ENCODE measurements around the gene BPIFB2.

Gene BPIFB2

GRCh38 chr20:33008336-33009213 lies 1.1 kb downstream of the BPIFB2 start:
- DNase-seq = no peak

- DNase-seq = no peak
These were observed 2.0 kb downstream of the BPIFB2 start for GRCh38 chr20:33009214-33010132.

GRCh38 chr20:33010133-33010504 lies 2.6 kb downstream of the BPIFB2 start:
- DNase-seq = no peak

- no peak for DNase-seq
These were observed 3.4 kb downstream of the BPIFB2 start for GRCh38 chr20:33010674-33011449.

- DNase-seq = no peak
These were observed 5.1 kb downstream of the BPIFB2 start for GRCh38 chr20:33012327-33013189.

GRCh38 chr20:33013701-33014326 lies 6.3 kb downstream of the BPIFB2 start:
- DNase-seq = no peak

GRCh38 chr20:33014336-33015113 lies 7.0 kb downstream of the BPIFB2 start:
- DNase-seq = no peak

GRCh38 chr20:33015114-33015484 lies 7.6 kb downstream of the BPIFB2 start:
- no peak for DNase-seq

GRCh38 chr20:33015700-33016580 lies 8.4 kb downstream of the BPIFB2 start:
- no peak for DNase-seq

GRCh38 chr20:33016581-33017109 lies 9.1 kb downstream of the BPIFB2 start:
- DNase-seq = no peak

GRCh38 chr20:33017542-33017941 lies 10.0 kb downstream of the BPIFB2 start:
- DNase-seq = no peak

GRCh38 chr20:33018169-33018931 lies 10.8 kb downstream of the BPIFB2 start:
- DNase-seq = no peak

- no peak for DNase-seq
These were observed 12.2 kb downstream of the BPIFB2 start for GRCh38 chr20:33019465-33020277.

- DNase-seq = no peak
These were observed 13.0 kb downstream of the BPIFB2 start for GRCh38 chr20:33020278-33021161.

- no peak for DNase-seq
These were observed 14.4 kb downstream of the BPIFB2 start for GRCh38 chr20:33021879-33022278.

- no peak for DNase-seq
These were observed 14.8 kb downstream of the BPIFB2 start for GRCh38 chr20:33022289-33022688.

All from CD4-positive, alpha-beta T cell treated with Interleukin-6 for 4 hours (primary cell).